Measurements from ENCODE around the gene TANC1.

Gene TANC1

GRCh38 chr2:158936978-158937377 lies 31.5 kb upstream of the TANC1 start:
- Histone ChIP-seq H2AK5ac (ENCODE audit: low read depth, low read length) (no peak overlapping the region), H3K9ac (ENCODE audit: low read depth, low read length, poor library complexity) (no peak overlapping the region), H3K4me3 (ENCODE audit: low read length in 2 of 2) (no peak overlapping the region), H3K23ac (ENCODE audit: low read depth, low read length, poor library complexity) (no peak overlapping the region), H4K8ac (ENCODE audit: low read depth, low read length) (no peak overlapping the region), H2AFZ (ENCODE audit: low read length) (no peak overlapping the region), H3K4ac (ENCODE audit: low read length) (no peak overlapping the region), H3K18ac (ENCODE audit: low read length) (no peak overlapping the region), H4K91ac (ENCODE audit: low read depth, low read length, poor library complexity) (no peak overlapping the region), H3K79me1 (ENCODE audit: low read depth, low read length) (no peaks in the 10 kb centered on the region), H2BK120ac (ENCODE audit: low read depth, low read length) (no peak overlapping the region), H3K27ac (replicated peaks; ENCODE audit: low read length) (no peak overlapping the region), H3K4me2 (ENCODE audit: insufficient read depth, low read length, poor library complexity, severe bottlenecking) (no peak overlapping the region), H2BK12ac (ENCODE audit: low read length) (no peak overlapping the region), H3K14ac (ENCODE audit: low read length) (no peak overlapping the region), H3K4me1 (ENCODE audit: control insufficient read depth in 2 of 2, insufficient read depth in 1 of 2, low read depth in 1 of 2, low read length in 2 of 2) (peaks cover 4 to 9% of the 10 kb centered on the region in 2 donors), H2BK15ac (ENCODE audit: low read length) (no peak overlapping the region), H3K27me3 (ENCODE audit: control insufficient read depth in 3 of 3, insufficient read depth in 3 of 3, low read depth in 1 of 3, low read length in 3 of 3) (no peaks in the 10 kb centered on the region), H3K36me3 (replicated peaks in 1 of 2; ENCODE audit: control insufficient read depth in 2 of 2, insufficient read depth in 2 of 2, low read length in 2 of 2) (no peaks in the 10 kb centered on the region), H2BK5ac (ENCODE audit: low read length) (no peak overlapping the region), H3K9me3 (replicated peaks in 1 of 2; ENCODE audit: control insufficient read depth in 2 of 2, insufficient read depth in 1 of 2, low read depth in 1 of 2, low read length in 2 of 2) (no peaks in the 10 kb centered on the region)
- no peak for DNase-seq (ENCODE audit: low spot score)
- WGBS, 2 donors (ENCODE audit: extremely low coverage in 2 of 2, insufficient read length in 2 of 2, insufficient replicate concordance in 1 of 2), result 88% methylated on average over 1 of the region's 2 CpGs; no CpG with 5 or more reads in 1 of the 2 donors

DNA sequence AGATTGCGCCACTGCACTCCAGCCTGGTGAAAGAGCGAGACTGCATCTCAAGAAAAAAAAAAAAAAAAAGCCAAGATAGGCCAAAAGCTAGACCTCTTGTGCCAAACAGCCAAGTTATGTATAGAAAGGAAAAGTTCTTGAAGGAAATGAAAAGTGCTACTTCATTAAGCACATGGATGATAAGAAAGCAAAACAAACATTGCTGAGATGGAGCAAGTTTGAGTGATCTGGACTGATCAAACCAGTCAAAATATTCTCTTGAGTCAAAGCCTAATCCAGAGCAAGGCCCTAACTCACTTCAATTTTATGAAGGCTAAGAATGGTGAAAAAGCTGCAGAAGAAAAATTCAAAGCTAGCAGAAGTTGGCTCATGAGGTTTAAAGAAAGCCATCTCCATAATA lies 28.1 kb upstream of the TANC1 start:
- Histone ChIP-seq H3K9me3 (replicated peaks in 1 of 2; ENCODE audit: control insufficient read depth in 2 of 2, insufficient read depth in 1 of 2, low read depth in 1 of 2, low read length in 2 of 2) (no peaks in the 10 kb centered on the region), H4K91ac (ENCODE audit: low read depth, low read length, poor library complexity) (no peak overlapping the region), H3K4me1 (ENCODE audit: control insufficient read depth in 2 of 2, insufficient read depth in 1 of 2, low read depth in 1 of 2, low read length in 2 of 2) (peaks cover 0 to 5% of the 10 kb centered on the region in 2 donors), H3K23ac (ENCODE audit: low read depth, low read length, poor library complexity) (no peak overlapping the region), H3K14ac (ENCODE audit: low read length) (no peak overlapping the region), H2BK120ac (ENCODE audit: low read depth, low read length) (no peak overlapping the region), H3K27me3 (ENCODE audit: control insufficient read depth in 3 of 3, insufficient read depth in 3 of 3, low read depth in 1 of 3, low read length in 3 of 3) (no peaks in the 10 kb centered on the region), H3K27ac (replicated peaks; ENCODE audit: low read length) (no peak overlapping the region), H3K4me2 (ENCODE audit: insufficient read depth, low read length, poor library complexity, severe bottlenecking) (no peak overlapping the region), H3K9ac (ENCODE audit: low read depth, low read length, poor library complexity) (no peak overlapping the region), H2AK5ac (ENCODE audit: low read depth, low read length) (no peak overlapping the region), H2BK12ac (ENCODE audit: low read length) (no peak overlapping the region), H3K4me3 (ENCODE audit: low read length in 2 of 2) (no peak overlapping the region), H2BK15ac (ENCODE audit: low read length) (no peak overlapping the region), H3K79me1 (ENCODE audit: low read depth, low read length) (no peaks in the 10 kb centered on the region), H2BK5ac (ENCODE audit: low read length) (no peak overlapping the region), H2AFZ (ENCODE audit: low read length) (no peak overlapping the region), H3K36me3 (replicated peaks in 1 of 2; ENCODE audit: control insufficient read depth in 2 of 2, insufficient read depth in 2 of 2, low read length in 2 of 2) (no peaks in the 10 kb centered on the region), H3K4ac (ENCODE audit: low read length) (no peak overlapping the region), H4K8ac (ENCODE audit: low read depth, low read length) (no peak overlapping the region), H3K18ac (ENCODE audit: low read length) (no peak overlapping the region)
- no peak for DNase-seq (ENCODE audit: low spot score)
- WGBS, 2 donors (ENCODE audit: extremely low coverage in 2 of 2, insufficient read length in 2 of 2, insufficient replicate concordance in 1 of 2), result no CpG with 5 or more reads among the region's 2 CpGs

GRCh38 chr2:158943973-158944372 lies 24.5 kb upstream of the TANC1 start:
- H3K36me3 ChIP-seq (replicated peaks in 1 of 2; ENCODE audit: control insufficient read depth in 2 of 2, insufficient read depth in 2 of 2, low read length in 2 of 2), result no peaks in the 10 kb centered on the region
- no peak overlapping the region for H4K8ac ChIP-seq (ENCODE audit: low read depth, low read length)

GRCh38 chr2:158948964-158949699 lies 19.3 kb upstream of the TANC1 start:
- Histone ChIP-seq H2AK5ac (ENCODE audit: low read depth, low read length) (no peak overlapping the region), H2BK15ac (ENCODE audit: low read length) (no peak overlapping the region), H3K79me1 (ENCODE audit: low read depth, low read length) (no peaks in the 10 kb centered on the region), H2BK120ac (ENCODE audit: low read depth, low read length) (no peak overlapping the region), H3K4me1 (ENCODE audit: control insufficient read depth in 2 of 2, insufficient read depth in 1 of 2, low read depth in 1 of 2, low read length in 2 of 2) (no peaks in the 10 kb centered on the region), H3K4me2 (ENCODE audit: insufficient read depth, low read length, poor library complexity, severe bottlenecking) (no peak overlapping the region), H4K8ac (ENCODE audit: low read depth, low read length) (no peak overlapping the region), H2AFZ (ENCODE audit: low read length) (no peak overlapping the region), H3K9ac (ENCODE audit: low read depth, low read length, poor library complexity) (no peak overlapping the region), H2BK12ac (ENCODE audit: low read length) (no peak overlapping the region), H2BK5ac (ENCODE audit: low read length) (no peak overlapping the region), H3K27ac (replicated peaks; ENCODE audit: low read length) (no peak overlapping the region), H3K27me3 (ENCODE audit: control insufficient read depth in 3 of 3, insufficient read depth in 3 of 3, low read depth in 1 of 3, low read length in 3 of 3) (no peaks in the 10 kb centered on the region), H3K4me3 (ENCODE audit: low read length in 2 of 2) (no peak overlapping the region), H3K4ac (ENCODE audit: low read length) (no peak overlapping the region), H4K91ac (ENCODE audit: low read depth, low read length, poor library complexity) (no peak overlapping the region), H3K9me3 (replicated peaks in 1 of 2; ENCODE audit: control insufficient read depth in 2 of 2, insufficient read depth in 1 of 2, low read depth in 1 of 2, low read length in 2 of 2) (peaks cover 0 to 2% of the 10 kb centered on the region in 2 donors), H3K36me3 (replicated peaks in 1 of 2; ENCODE audit: control insufficient read depth in 2 of 2, insufficient read depth in 2 of 2, low read length in 2 of 2) (no peaks in the 10 kb centered on the region), H3K14ac (ENCODE audit: low read length) (no peak overlapping the region), H3K23ac (ENCODE audit: low read depth, low read length, poor library complexity) (no peak overlapping the region), H3K18ac (ENCODE audit: low read length) (no peak overlapping the region)
- no CpG with 5 or more reads among the region's 6 CpGs for WGBS, 2 donors (ENCODE audit: extremely low coverage in 2 of 2, insufficient read length in 2 of 2, insufficient replicate concordance in 1 of 2)
- no peak for DNase-seq (ENCODE audit: low spot score)

More at GRCh38 chr2:158943973-158944372, 24.5 kb upstream of the TANC1 start:
- H3K79me1 ChIP-seq (ENCODE audit: low read depth, low read length), result no peaks in the 10 kb centered on the region
- no peak overlapping the region for H2BK15ac ChIP-seq (ENCODE audit: low read length)
- no peak overlapping the region for H2BK12ac ChIP-seq (ENCODE audit: low read length)
- no peaks in the 10 kb centered on the region for H3K27me3 ChIP-seq (ENCODE audit: control insufficient read depth in 3 of 3, insufficient read depth in 3 of 3, low read depth in 1 of 3, low read length in 3 of 3)
- no peak overlapping the region for H2AFZ ChIP-seq (ENCODE audit: low read length)
- H3K27ac ChIP-seq (replicated peaks; ENCODE audit: low read length), result no peak overlapping the region
- H3K23ac ChIP-seq (ENCODE audit: low read depth, low read length, poor library complexity), result no peak overlapping the region
- H2BK5ac ChIP-seq (ENCODE audit: low read length), result no peak overlapping the region
- no peak overlapping the region for H3K14ac ChIP-seq (ENCODE audit: low read length)
- no CpG with 5 or more reads among the region's 4 CpGs for WGBS, 2 donors (ENCODE audit: extremely low coverage in 2 of 2, insufficient read length in 2 of 2, insufficient replicate concordance in 1 of 2)
- no peak overlapping the region for H3K18ac ChIP-seq (ENCODE audit: low read length)
- H3K9ac ChIP-seq (ENCODE audit: low read depth, low read length, poor library complexity), result no peak overlapping the region
- H3K4ac ChIP-seq (ENCODE audit: low read length), result no peak overlapping the region
- H3K9me3 ChIP-seq (replicated peaks in 1 of 2; ENCODE audit: control insufficient read depth in 2 of 2, insufficient read depth in 1 of 2, low read depth in 1 of 2, low read length in 2 of 2), result no peaks in the 10 kb centered on the region
- no peak overlapping the region for H2AK5ac ChIP-seq (ENCODE audit: low read depth, low read length)
- no peak overlapping the region for H2BK120ac ChIP-seq (ENCODE audit: low read depth, low read length)
- H3K4me2 ChIP-seq (ENCODE audit: insufficient read depth, low read length, poor library complexity, severe bottlenecking), result no peak overlapping the region
- H3K4me1 ChIP-seq (ENCODE audit: control insufficient read depth in 2 of 2, insufficient read depth in 1 of 2, low read depth in 1 of 2, low read length in 2 of 2), result no peaks in the 10 kb centered on the region
- H3K4me3 ChIP-seq (ENCODE audit: low read length in 2 of 2), result no peak overlapping the region
- no peak overlapping the region for H4K91ac ChIP-seq (ENCODE audit: low read depth, low read length, poor library complexity)
- DNase-seq (ENCODE audit: low spot score), result no peak
